ENCODE data around the gene ACSM2B.
"Not testable (repeated sequence)": the region's sequence is repeated elsewhere in the genome, so short reads cannot be mapped to it uniquely, and the experiment has no call there.

Gene ACSM2B, protein sequence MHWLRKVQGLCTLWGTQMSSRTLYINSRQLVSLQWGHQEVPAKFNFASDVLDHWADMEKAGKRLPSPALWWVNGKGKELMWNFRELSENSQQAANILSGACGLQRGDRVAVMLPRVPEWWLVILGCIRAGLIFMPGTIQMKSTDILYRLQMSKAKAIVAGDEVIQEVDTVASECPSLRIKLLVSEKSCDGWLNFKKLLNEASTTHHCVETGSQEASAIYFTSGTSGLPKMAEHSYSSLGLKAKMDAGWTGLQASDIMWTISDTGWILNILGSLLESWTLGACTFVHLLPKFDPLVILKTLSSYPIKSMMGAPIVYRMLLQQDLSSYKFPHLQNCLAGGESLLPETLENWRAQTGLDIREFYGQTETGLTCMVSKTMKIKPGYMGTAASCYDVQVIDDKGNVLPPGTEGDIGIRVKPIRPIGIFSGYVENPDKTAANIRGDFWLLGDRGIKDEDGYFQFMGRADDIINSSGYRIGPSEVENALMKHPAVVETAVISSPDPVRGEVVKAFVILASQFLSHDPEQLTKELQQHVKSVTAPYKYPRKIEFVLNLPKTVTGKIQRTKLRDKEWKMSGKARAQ

DNA sequence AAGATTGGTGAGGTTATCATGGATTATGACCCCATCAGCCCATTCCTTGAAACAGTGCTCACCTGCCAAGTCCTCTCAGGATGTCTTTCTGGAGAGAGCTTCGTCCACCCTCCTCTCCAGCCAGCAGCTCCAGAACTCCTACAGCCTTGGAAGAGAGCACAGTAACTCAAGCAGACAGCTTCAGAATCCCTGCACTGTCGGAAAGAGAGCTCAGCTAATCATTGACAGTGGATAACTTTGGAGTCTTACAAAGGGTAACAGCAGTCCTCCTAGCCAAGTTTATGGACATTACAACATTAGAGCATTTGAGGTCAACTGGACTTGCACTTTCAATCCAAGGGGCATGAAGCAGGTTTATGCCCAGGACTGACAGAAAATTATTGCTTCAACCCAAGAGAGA is at the start of gene ACSM2B:
Gene ACSM2B, minus strand, starts transcription at position 223 of the 400 bp plus-strand sequence. CDS start 11,522 bp downstream, outside the sequence.
- not testable (repeated sequence) for DNase-seq (ENCODE audit: low read depth, low spot score)

DNA sequence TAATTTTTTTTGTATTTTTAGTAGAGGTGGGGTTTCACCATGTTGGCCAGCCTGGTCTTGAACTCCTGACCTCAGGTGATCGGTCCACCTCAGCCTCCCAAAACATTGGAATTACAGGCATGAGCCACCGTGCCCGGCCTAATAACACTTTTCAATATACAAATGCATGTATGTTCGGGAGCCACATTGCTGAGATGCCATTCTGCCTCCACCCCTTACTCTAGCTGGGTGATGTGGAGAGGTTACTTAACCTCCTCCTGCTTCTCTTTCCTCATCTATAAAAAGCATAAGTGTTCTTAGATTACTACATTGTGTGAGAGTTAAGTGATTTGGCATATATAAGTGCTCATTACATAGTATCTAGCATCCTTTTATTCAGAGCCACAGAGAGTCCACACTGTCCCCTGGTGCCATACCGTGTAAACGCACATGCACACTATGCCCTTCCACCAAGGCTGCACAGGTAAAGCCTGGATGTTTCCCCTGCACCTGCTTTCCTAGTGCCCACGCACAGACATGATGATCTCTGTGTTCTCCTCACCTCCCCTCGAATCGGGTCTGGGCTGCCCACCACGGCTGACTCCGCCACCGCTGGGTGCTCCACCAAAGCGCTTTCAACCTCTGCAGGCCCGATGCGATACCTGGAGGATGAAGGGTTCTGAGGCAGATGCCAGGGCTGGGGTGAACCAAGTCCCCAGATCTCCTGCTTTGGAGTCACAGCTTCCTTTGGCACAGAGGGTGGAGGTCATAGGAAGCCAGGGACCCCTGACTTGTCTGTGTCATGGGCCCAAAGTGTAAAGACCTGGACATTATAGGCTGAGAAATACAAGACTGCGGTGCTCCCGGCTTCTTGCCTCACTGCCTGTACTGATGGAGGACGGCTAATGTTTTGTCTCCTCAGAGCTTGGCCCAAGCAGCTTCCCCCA is 49.0 kb upstream of the ACSM2B start:
- no peak for DNase-seq (ENCODE audit: low read depth, low spot score)

DNA sequence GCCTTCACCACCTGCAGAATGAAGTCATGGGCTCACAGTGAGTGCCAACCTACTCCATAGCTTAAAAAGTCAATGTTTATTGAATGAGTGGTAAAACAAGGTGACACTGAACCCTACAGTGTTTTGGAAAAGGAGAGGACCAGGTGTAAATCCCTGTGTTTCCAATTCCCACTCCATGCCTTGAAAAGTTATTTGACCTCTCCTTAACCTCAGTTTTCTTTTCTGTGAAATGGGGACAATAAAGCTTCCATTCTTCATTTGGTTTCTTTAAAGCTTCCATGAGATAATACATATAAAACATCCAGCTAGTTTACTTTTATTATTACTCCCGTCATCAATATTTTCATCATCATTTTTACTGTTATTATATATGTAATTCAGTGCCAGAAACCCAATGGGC is 48.0 kb upstream of the ACSM2B start:
- no peak for DNase-seq (ENCODE audit: low read depth, low spot score)

DNA sequence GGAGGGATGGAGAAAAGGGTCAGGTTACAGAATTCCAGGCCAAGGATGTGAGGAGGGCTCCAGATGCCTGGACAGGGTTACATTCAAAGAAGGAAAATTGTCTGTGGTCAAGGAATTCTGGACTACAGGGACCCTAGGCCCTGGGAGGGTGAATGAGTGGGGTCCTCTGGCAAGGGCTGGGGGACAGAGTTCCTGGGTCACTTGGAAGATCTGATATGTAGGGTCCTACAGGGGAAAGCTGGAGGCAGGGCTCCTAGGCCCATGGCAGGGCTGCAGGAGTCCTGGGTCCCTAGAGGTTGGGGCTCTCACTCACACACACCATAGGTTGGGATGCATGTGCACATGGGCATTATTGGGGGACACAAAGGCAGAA is 46.3 kb upstream of the ACSM2B start:
- no peak for DNase-seq (ENCODE audit: low read depth, low spot score)

DNA sequence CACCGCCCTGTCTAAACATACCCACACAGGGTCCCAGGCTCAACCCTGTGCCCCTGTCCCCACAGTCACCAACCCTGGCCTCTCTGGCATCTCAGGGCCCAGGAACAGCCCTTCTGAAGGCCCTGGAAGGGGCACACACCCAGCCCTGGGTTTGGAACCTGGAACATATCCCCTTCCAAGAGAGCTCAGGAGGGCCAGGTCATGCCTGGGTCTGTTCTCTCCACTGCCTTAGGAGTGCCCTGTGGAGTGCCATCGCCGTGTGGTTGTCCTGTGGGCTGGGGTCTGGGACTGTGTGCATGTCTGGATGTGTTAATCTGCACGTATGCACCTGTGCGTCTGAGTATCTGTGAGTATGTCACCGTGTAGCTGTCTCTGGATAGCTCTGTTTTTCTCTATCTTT is 45.2 kb upstream of the ACSM2B start:
- no peak for DNase-seq (ENCODE audit: low read depth, low spot score)

DNA sequence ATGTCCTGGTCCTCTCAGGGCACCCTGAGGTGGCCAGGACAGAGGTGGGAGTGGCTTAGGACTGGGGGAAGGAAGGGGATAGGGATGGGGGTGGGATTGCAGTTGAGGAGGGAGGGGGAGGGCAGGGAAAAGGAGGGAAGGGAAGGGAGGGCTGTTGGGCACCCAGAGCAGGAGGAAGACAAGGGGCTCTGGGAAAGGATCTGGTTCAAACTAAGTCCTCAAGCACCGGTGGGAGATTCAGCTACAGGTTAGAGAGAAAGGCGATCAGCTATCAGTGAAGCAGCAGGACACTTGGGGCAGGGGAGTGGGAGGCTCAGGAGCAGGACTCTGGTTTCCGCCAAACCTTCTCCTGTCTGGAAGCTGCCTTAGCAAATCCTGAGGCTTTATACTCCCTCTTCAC is 44.6 kb upstream of the ACSM2B start:
- no peak for DNase-seq (ENCODE audit: low read depth, low spot score)

DNA sequence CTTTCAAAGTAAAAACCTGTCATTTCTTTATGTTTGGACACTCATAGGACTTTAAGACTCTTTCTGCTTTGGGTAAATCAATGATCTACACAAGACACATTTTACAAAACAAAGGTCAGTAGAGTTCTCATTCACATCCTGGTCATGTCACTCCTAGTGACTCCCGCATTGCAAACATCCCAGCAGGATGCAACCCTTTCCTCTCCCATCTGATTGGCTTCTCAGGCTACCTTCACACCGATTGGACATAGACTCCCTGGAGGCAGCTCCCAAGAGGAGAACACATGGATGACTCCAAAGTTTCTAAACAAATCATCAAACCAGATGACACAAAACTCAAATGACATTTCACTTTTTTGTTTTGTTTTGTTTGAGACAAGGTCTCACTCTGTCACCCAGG is 43.8 kb upstream of the ACSM2B start:
- DNase-seq (ENCODE audit: low read depth, low spot score) = no peak

DNA sequence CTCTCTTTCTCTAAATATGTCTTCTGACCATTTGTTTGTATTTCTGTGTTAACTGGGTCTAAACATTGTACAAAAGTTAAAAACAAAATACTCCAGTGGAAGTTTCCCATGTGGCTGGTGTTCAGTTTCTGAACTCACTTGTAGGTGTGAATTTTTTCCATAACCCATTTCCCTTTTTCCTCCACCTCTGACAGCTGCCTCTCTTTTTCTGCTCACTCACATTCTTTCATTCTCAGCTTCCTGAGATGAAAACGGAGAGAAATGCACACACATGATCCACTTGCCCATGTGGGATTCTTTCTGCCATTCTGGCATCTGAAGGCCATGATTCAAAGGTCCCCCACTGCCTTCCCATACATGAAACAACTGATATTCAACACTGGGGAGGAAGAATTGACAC is 41.1 kb upstream of the ACSM2B start:
- no peak for DNase-seq (ENCODE audit: low read depth, low spot score)

DNA sequence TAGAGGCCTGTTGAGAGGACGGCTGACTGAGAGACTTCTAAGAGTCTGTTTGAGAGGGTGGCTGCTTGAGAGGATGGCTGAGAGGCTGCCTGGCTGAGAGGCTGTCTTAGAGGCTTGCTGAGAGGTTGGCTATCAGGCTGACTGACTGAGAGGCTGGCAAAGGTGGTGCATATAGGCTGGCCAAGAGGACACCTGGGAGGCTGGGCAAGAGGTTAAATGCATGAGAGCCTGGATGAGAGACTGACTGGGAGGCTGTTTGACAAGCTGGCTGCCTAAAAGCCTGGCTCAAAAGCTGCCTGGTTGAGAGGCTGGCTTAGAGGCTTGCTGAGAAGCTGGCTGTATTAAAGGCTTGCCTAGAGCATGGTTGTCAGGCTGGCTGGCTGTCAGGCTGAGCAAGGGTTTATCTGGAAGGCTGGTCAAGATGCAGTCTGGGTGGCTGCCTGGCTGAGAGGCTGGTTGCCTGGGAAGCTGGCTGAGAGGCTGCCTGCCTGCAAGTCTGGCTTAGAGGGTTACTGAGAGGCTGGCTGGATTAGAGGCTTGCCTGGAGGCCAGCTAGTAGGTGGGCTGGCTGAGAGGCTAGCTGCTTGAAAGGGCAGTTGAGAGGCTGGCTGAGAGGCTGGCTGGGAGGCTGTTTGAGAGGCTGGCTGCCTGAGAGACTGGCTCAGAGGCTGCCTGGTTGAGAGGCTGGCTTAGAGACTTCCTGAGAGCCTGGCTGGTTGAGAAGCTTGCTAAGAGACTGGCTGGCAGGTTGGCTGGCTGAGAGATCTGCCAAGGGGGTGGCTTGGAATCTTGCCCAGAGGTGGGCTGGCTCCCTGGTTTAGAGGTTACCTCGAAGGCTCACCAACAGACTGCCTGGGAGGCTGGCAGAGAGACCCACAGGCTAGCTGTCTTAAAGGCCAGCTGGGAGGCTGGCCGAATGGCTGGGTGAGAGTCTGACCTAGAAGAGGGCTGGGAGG is 38.3 kb upstream of the ACSM2B start:
- DNase-seq (ENCODE audit: low read depth, low spot score) = no peak

DNA sequence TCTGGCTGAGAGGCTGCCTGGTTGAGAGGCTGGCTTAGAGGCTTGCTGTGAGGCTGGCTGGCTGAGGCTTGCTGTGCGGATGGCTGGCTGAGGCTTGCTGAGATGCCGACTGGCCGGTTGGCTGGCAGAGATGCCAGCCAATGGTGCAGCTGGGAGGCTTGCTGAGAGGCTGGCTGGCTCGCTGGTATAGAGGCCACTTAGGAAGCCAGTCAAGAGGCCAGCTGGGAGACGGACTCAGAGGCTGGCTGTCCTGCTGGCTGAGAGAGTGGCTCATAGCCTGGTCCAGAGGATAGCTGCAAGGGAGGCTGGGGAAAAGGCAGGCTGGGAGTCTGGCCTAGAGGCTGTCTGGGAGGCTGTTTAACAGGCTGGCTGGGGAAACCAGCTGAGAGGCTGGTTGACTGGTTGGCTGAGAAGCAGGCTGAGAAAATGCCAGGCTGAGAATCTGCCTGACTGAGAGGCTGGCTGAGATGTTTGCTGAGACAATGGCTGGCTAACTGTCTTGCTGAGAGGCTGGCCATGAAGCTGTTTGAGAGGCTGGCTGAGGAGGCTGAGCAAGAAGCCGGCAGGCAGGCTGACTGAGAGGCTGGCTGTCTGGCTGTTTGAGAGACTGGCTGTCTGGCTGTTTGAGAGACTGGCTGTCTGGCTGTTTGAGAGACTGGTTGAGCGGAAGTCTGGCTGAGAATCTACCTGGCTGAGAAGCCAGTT is 37.5 kb upstream of the ACSM2B start:
- DNase-seq (ENCODE audit: low read depth, low spot score) = no peak

DNA sequence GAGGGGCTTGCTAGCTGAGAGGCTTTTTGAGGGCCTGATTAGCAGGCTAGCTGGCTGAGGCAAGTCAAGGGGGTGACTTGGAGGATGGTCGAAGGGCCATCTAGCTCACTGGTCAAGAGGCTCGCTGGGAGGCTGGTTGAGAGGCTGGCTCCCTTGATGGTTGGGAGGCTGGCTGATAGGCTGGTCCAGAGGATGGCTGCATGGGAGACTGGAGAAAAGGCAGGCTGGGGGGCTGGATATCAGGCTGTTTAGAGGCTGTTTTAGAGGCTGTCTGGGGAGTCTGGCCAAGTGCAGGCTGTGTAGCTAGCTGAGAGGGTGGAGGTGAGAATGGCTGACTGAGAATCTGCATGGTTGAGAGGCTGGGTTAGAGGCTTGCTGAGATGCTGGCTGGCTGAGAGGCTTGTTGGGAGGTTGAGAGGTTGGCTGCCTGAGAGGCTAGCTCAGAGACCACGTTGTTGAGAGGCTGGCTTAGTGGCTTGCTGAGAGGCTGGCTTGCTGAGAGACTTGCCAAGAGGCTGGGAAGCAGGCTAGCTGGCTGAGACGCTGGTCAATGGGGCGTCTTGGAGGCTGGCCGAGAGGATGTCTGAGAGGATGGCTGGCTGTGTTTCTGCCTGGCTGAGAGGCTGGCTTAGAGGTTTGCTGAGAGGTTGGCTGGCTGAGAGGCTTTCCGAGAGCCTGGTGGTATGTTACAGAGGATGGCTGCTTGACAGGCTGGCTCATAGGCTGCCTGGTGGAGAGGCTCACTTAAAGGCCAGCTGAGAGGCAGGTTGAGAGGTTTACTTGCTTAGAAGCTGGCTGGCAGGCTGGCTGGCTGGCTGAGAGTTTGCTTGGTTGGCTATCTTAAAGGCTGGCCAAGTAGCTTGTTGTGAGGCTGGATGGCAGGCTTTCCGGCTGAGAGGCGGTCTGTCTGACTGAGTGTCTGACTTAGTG is 36.6 kb upstream of the ACSM2B start:
- DNase-seq (ENCODE audit: low read depth, low spot score) = no peak

DNA sequence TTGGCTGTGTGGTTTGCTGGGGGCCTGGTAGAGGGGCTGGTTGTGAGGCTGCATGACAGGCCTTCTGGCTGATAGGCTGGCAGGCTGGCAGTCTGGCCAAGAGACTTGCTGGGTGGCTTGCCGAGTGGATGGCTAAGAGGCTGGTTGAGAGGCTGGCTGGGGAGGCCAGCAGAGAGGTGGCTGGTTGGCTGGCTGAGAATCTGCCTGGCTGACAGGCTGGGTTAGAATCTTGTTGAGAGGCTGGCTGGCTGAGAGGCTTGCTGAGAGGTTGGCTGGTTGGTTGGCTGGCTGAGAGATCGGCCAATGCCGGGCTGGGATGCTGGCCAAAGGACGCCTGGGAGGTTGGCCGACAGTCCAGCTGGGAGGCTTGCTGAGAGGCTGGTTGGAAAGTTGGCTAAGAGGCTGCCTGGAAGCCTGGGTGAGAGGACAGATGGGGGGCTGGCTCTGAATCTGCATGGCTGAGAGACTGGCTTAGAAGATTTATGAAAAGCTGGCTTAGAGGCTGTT is 35.9 kb upstream of the ACSM2B start:
- no peak for DNase-seq (ENCODE audit: low read depth, low spot score)

DNA sequence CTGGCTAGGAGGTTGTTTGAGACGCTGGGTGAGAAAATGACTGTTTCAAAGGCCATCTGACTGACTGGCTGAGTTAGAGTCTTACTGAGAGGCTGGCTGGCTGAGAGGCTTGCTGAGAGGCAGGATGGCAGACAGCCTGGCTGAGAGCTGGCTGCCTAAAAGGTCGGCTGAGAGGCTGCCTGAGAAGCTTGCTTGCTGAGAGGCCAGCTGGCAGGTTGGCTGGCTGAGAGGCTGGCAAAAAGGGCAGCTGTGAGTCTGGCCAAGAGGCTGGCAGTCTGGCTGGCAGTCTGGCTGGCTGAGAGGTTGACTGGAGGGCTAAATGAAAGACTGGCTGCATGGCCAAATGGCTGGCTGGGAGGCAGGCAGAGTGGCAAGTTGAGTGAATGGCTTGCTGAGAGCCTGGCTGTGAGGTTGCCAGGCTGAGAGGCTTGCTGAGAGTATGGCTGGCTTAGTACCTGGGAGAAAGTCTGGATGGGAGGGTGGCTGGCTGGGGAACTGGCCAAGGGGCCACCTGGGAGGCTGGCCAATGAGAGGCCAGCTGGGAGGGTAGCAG is 35.3 kb upstream of the ACSM2B start:
- no peak for DNase-seq (ENCODE audit: low read depth, low spot score)

DNA sequence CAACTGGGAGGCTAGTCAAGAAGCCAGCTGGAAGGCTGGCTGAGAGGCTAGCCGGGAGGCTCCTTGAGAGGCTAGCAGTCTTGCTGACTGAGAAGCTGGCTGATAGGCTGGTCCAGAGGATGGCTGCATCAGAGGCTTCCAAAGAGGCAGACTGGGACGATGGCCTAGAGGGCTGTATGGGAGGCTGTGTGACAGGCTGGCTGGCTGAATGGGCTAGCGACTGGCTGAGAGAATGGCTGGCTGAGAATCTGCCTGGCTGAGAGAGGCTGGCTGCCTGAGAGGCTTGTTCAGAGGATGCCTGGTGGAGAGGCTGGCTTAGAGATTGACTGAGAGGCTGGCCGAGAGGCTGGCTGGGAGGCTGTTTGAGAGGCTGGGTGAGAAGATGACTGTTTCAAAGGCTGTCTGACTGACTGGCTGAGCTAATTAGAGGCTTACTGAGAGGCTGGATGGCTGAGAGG is 34.8 kb upstream of the ACSM2B start:
- DNase-seq (ENCODE audit: low read depth, low spot score) = no peak

DNA sequence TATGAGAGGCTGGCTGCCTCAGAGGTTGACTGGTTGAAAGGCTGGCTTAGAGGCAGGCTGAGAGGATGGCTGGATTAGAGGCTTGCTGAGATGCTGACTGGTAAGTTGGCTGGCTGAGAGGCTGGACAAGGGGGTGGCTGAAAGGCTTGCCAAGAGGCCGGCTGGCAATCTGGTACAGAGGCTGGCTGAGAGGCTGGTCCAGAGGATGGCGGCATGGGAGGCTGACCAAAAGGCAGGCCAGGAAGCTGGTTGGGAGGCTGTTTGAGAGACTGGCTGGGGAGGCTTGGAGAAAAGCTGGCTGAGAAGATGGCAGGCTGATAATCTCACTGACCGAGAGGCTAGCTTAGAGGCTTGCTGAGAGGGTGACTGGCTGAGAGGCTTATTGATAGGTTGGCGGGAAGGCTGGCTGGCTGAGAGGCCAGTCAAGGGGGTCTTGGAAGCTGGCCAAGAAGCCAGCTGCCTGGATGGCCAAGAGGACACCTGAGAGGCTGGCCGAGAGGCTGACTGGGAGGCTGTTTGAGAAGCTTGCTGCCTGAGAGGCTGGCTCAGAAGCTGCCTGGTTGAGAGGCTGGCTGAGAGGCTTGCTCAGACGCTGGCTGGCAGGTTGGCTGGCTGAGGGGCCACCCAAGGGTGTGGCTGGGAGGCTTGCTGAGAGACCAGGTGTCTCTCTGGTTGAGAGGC is 34.2 kb upstream of the ACSM2B start:
- no peak for DNase-seq (ENCODE audit: low read depth, low spot score)

DNA sequence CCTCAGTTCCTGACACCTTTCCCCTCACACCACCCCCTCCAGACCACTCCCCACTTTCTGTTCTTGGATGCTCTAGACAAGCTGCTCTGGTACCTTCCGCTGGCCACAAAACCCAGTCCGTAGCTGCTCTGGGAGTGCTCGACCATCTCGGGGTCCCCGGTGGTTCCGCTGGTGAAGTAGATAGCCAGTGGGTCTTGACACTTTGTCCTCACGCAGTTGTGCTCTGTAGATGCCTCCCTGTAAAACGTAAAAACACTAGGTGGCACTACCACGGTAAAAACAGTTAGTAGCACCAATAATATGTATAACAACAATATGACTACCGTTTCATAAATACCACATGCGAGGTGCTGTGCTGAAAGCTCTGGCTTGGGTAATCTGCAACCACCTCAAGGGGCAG is 26.0 kb upstream of the ACSM2B start:
- DNase-seq (ENCODE audit: low read depth, low spot score) = not testable (repeated sequence)

DNA sequence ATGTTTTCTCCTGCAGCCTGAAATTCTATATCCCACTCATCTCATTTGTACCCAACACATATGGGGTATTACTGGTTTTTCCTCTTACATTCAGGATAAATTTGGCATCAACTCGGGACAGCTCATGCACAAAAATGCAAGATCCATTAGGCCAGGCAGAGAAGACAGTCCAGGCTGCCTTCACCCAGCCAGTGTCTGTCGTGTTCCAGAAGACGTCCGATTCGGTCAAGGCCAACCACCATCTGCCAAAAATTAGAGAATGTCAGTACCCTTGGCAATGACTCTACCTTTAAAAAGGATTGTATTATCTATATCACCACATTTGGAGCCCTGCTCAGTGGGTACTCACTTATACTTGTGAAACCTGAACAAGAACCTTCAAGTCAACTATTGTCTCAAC is 23.3 kb upstream of the ACSM2B start:
- not testable (repeated sequence) for DNase-seq (ENCODE audit: low read depth, low spot score)

DNA sequence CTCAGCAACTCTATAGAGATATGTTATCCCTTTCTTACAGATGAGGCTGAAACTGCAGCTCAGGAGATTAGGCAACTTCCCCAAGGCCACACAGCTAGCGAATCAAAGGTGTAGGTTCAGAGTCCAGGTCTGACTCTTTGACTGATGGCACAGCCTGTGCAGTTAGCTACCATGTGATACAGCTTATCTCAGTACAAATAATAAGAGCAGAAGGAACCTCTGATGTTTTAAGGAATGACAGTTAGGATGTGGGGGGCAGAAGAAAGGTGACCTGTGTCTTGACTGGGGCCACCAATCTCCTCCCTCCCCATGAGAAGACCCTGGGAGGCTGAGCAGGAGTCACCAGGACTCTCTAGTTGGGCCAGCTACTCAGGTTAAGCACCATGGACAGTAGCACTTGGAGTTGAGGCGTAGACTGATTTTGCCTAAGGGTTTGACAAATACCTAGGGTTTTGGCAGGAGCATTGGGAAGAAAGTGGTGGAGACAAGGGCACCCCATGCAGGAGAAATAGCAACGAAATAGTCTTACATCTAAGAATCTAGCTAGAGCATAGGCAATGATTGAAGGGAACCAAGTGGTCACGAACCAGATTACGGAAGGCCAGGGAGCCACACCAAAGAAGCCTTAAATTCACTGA is 22.8 kb upstream of the ACSM2B start:
- no peak for DNase-seq (ENCODE audit: low read depth, low spot score)
